Measurements from ENCODE around the gene ACVRL1. TPM values are rescaled to one million over a fixed set of nuclear protein-coding genes. Genes with fewer than 3 reads are reported as not detected.

The ACVRL1 gene
- total RNA-seq, 1 donor from 2014 or later = not detected

DNA sequence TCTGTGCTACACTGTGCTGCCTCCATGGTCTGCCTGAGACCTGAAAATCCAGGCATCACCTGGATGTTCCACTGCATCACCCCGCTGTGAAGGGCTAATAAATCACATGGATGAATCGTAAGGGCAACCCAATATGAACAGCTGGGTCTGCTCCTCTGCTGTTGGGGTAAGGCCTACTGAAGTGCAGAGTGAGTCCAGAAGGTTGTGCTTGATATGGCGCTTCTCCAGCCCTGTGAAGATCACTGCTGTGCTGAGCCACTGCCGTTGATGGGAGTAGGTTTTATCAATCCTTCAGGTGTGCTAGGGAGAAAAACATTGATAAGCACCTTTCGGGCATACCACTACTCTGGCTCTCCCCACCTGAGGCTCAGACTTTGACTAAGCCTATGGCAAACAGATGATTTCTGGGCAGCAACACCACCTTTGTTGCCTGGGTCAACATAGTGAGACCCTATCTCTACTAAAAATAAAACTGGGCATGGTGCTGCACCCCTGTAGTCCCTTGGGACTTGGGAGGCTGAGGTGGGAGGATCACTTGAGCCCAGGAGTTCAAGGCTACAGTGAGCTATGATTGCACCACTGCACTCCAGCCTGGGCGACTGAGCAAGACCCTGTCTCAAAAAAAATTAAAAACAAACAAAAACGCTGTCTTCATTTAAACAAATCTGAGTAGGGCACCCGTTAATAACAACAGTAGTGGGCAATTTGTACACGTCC lies 1.7 kb downstream of the ACVRL1 start:
- no peaks in the 10 kb centered on the region for H3K27me3 Mint-ChIP-seq (ENCODE audit: unreplicated experiment)
- no peaks in the 10 kb centered on the region for H3K9me3 Mint-ChIP-seq (ENCODE audit: unreplicated experiment)
- no peak overlapping the region for H3K4me3 Mint-ChIP-seq (ENCODE audit: unreplicated experiment)

DNA sequence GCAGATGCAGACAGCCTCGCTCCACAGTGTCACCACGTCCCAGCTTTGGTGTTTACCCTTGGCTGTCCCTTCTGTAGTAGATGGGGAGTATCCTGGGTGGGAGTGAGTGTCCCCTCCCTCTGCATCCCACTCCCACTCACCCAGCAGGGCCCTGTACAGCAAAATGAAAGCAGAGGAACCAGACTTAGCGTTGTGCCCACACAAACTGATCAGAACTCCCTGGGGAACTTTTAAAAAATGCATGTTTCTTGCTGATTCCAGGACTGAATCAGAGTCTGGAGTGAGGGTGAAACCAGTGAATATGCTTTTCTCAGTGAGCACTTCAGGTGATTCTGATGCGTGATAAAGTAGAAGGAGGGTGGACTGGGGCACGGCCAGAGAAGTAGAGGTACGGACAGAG lies 2.9 kb downstream of the ACVRL1 start:
- no peaks in the 10 kb centered on the region for H3K27me3 Mint-ChIP-seq (ENCODE audit: unreplicated experiment)
- H3K9me3 Mint-ChIP-seq (ENCODE audit: unreplicated experiment) = no peaks in the 10 kb centered on the region
- TF ChIP-seq, protein P1, sequence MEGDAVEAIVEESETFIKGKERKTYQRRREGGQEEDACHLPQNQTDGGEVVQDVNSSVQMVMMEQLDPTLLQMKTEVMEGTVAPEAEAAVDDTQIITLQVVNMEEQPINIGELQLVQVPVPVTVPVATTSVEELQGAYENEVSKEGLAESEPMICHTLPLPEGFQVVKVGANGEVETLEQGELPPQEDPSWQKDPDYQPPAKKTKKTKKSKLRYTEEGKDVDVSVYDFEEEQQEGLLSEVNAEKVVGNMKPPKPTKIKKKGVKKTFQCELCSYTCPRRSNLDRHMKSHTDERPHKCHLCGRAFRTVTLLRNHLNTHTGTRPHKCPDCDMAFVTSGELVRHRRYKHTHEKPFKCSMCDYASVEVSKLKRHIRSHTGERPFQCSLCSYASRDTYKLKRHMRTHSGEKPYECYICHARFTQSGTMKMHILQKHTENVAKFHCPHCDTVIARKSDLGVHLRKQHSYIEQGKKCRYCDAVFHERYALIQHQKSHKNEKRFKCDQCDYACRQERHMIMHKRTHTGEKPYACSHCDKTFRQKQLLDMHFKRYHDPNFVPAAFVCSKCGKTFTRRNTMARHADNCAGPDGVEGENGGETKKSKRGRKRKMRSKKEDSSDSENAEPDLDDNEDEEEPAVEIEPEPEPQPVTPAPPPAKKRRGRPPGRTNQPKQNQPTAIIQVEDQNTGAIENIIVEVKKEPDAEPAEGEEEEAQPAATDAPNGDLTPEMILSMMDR (IDR thresholded peaks at IDR 0.05) = no peak
- DNase-seq (ENCODE audit: extremely low spot score, unreplicated experiment) = no peak
- H3K27ac Mint-ChIP-seq (ENCODE audit: unreplicated experiment) = no peak overlapping the region
- H3K4me3 Mint-ChIP-seq (ENCODE audit: unreplicated experiment) = no peak overlapping the region
- H3K4me1 Mint-ChIP-seq (ENCODE audit: unreplicated experiment) = peaks cover 12% of the 10 kb centered on the region
- no peaks in the 10 kb centered on the region for H3K36me3 Mint-ChIP-seq (ENCODE audit: unreplicated experiment)

More for the DNA sequence above, 1.7 kb downstream of the ACVRL1 start:
- DNase-seq (ENCODE audit: extremely low spot score, unreplicated experiment) = no peak
- Mint-ChIP-seq H3K36me3 (ENCODE audit: unreplicated experiment) (no peaks in the 10 kb centered on the region), H3K27ac (ENCODE audit: unreplicated experiment) (no peak overlapping the region), H3K4me1 (ENCODE audit: unreplicated experiment) (peaks cover 12% of the 10 kb centered on the region)
- TF ChIP-seq, protein P1 (IDR thresholded peaks at IDR 0.05) = no peak

DNA sequence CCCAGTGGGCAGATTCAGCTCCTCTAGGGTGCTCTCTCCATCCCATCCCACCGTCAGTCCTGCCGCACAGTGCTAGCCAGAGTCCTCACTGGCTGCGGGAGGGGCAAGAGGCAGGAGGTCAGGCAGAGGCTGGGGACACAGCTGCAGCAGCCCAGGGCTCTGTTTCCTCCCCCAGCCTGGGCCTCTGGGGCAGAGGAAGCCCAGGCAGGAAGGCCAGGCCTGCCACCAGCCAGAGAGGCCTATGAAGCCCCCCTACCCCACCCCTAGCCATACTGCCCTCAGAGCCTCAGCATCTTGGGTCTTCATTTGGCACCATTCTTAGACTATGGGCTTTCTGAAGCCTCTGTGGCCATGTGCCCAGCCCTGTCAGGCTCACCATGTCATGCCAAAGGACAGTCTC lies 3.4 kb downstream of the ACVRL1 start:
- Mint-ChIP-seq H3K9me3 (ENCODE audit: unreplicated experiment) (no peaks in the 10 kb centered on the region), H3K36me3 (ENCODE audit: unreplicated experiment) (no peaks in the 10 kb centered on the region), H3K4me1 (ENCODE audit: unreplicated experiment) (peaks cover 12% of the 10 kb centered on the region), H3K4me3 (ENCODE audit: unreplicated experiment) (no peak overlapping the region), H3K27ac (ENCODE audit: unreplicated experiment) (no peak overlapping the region), H3K27me3 (ENCODE audit: unreplicated experiment) (no peaks in the 10 kb centered on the region)
- TF ChIP-seq, protein P1 (IDR thresholded peaks at IDR 0.05) = no peak
- DNase-seq (ENCODE audit: extremely low spot score, unreplicated experiment) = no peak

DNA sequence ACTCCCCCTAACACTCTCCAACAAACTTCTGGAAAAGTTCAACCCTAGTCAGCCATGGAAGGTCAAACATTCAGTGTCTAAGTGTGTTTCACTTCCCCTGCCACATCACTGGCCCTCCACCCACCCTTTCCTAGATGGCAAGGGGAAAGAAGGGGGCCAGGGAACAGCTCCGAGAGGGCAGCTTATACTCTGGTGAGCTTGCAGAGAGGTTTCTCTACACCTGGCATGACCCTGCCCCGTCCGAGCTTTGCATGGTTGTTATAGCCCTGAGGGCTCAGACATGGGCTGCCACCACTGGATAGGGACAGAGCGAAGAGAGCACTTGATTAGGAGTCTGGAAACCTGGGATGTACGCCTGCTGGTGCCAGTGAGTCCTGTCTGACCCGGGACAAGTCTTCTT lies 4.0 kb downstream of the ACVRL1 start:
- Mint-ChIP-seq H3K4me1 (ENCODE audit: unreplicated experiment) (peaks cover 12% of the 10 kb centered on the region), H3K27ac (ENCODE audit: unreplicated experiment) (no peak overlapping the region), H3K27me3 (ENCODE audit: unreplicated experiment) (no peaks in the 10 kb centered on the region), H3K36me3 (ENCODE audit: unreplicated experiment) (no peaks in the 10 kb centered on the region), H3K4me3 (ENCODE audit: unreplicated experiment) (no peak overlapping the region), H3K9me3 (ENCODE audit: unreplicated experiment) (no peaks in the 10 kb centered on the region)
- no peak for DNase-seq (ENCODE audit: extremely low spot score, unreplicated experiment)
- TF ChIP-seq, protein P1 (IDR thresholded peaks at IDR 0.05) = no peak

DNA sequence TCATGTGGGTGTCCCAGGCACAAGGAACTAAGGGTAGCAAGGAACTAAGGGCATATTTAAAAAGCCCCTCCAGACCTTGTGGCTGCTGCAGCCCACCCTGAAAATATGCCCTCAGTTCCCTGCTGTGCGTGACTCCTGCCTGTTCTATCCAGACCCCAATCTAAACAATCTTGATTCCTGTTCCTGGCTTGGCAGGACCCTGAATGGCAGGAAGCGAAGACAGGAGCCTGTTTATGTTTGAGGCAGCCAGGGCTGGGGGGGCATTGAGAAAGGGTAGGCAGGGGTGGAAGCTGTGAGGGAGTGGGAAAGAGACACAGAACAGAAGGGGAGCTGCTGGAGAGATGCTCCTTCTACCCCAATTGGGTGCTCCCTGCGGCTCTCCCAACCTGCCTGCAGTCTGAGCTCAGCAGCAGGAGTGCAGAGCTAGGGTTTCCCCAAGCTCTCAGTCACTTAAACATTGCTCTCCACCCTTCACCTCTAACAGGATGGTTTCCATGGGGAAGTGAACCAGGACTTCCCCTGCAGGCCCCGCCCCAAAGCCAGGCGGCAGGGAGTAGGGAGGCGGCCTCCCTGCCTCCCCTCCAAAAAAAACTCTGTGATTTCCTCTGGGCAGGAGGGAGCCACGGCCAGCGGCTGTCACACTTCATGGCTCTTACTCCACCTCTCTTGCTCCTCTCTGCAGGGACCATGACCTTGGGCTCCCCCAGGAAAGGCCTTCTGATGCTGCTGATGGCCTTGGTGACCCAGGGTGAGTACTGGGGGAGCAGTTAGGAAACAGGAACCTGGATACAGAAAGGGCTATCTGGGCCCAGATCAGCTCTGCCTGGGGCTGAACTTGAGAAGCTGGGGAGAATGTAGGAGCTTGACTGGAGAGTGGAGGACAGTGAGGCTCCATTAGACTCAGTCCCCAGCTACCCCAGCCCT lies 4.7 kb downstream of the ACVRL1 start:
- peaks cover 12% of the 10 kb centered on the region for H3K4me1 Mint-ChIP-seq (ENCODE audit: unreplicated experiment)
- no peak for DNase-seq (ENCODE audit: extremely low spot score, unreplicated experiment)

More for the DNA sequence above, 4.7 kb downstream of the ACVRL1 start:
- Mint-ChIP-seq H3K27me3 (ENCODE audit: unreplicated experiment) (no peaks in the 10 kb centered on the region), H3K27ac (ENCODE audit: unreplicated experiment) (no peak overlapping the region), H3K9me3 (ENCODE audit: unreplicated experiment) (no peaks in the 10 kb centered on the region), H3K4me3 (ENCODE audit: unreplicated experiment) (no peak overlapping the region), H3K36me3 (ENCODE audit: unreplicated experiment) (no peaks in the 10 kb centered on the region)
- TF ChIP-seq, protein P1 (IDR thresholded peaks at IDR 0.05) = no peak

Measured in osteocyte (in vitro differentiated cells).